Measurements from ENCODE around the gene TNFSF15.
"Not testable (repeated sequence)": the region's sequence is repeated elsewhere in the genome, so short reads cannot be mapped to it uniquely, and the experiment has no call there.

The TNFSF15 gene

DNA sequence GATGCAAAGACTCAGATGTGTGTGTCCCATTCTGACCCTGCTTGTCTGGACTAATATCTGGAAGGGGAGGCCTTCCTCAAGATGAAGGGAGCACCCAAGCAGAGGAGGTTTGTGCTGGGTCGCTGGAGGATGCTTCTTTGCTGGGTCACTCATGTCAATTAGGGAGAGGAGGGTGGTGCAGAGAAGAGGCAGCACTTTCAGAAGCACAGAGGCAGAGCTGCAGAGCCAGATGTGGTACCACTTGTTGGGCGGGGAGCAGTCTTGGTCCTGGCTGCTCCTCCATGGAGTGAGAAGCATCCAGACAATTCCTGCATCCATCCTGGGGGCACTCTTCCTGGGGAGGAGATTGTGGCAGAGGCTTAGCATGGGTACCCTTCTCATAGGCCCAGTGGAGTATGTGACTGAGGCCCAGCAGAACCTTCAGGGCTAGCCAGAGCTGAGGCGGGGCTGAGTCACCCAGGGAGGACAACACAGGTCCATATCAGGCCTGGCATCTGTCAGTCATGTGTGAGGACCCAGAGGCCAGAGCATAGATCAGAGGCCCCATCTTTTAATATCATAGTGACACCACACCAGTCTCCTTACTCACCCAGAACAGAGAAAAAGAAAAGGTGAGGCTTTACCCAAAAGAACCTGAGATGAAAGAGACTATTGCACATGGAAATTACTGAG, 59.8 kb downstream of the TNFSF15 start:
- FAIRE-seq (no peak), DNase-seq (ENCODE audit: insufficient read length, low spot score) (no peak)
- TF ChIP-seq, protein P1, sequence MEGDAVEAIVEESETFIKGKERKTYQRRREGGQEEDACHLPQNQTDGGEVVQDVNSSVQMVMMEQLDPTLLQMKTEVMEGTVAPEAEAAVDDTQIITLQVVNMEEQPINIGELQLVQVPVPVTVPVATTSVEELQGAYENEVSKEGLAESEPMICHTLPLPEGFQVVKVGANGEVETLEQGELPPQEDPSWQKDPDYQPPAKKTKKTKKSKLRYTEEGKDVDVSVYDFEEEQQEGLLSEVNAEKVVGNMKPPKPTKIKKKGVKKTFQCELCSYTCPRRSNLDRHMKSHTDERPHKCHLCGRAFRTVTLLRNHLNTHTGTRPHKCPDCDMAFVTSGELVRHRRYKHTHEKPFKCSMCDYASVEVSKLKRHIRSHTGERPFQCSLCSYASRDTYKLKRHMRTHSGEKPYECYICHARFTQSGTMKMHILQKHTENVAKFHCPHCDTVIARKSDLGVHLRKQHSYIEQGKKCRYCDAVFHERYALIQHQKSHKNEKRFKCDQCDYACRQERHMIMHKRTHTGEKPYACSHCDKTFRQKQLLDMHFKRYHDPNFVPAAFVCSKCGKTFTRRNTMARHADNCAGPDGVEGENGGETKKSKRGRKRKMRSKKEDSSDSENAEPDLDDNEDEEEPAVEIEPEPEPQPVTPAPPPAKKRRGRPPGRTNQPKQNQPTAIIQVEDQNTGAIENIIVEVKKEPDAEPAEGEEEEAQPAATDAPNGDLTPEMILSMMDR (IDR thresholded peaks at IDR 0.05; ENCODE audit: insufficient read depth, missing control alignments) = no peak

DNA sequence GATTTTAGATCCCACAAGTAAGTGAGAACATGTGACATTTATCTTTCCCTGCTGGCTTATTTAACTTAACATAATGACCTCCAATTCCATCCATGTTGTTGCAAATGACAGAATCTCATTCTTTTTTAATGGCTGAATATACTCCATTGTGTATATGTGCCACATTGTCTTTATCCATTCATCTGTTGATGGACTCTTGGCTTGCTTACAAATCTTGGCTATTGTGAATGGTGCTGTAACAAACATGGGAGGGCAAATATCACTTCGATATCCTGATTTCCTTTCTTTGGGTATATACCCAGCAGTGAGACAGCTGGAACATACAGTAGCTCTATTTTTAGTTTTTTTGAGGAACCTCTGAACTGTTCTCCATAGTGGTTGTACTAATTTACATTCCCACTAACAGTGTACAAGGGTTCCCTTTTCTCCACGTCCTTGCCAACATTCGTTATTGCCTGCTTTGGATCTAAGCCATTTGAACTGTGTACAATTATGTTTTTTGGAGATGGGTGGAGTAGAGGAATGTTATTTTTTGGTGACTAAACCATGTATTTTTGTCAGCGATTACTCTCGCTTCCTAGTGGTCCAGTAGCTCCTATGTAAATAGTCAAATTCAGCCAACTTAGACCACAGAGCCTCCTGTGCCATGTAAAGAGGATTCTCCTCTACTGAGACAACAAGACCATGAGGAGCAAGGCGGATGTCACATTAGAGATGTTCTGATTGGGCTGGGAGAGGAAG, 60.6 kb downstream of the TNFSF15 start:
- no peak for DNase-seq (ENCODE audit: insufficient read length, low spot score)
- FAIRE-seq = no peak
- TF ChIP-seq, protein P1 (IDR thresholded peaks at IDR 0.05; ENCODE audit: insufficient read depth, missing control alignments) = no peak

DNA sequence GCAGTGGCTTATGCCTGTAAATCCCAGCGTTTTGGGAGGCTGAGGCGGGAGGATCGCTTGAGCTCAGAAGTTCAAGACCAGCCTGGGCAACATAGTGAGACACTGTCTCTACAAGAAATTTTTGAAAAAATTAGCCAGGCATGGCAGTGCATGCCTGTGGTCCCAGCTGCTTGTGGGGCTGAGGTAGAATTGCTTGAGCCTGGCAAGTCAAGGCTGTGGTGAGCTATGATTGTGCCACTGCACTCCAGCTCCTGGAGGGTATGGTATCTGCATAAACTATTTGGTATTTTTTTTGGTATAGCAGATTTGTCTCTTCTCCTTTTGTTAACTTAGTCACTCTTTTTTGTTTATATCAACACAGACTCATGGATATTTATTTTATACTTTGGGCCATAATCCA, 62.4 kb downstream of the TNFSF15 start:
- TF ChIP-seq, protein P1 (IDR thresholded peaks at IDR 0.05; ENCODE audit: insufficient read depth, missing control alignments) = no peak
- no peak for FAIRE-seq

DNA sequence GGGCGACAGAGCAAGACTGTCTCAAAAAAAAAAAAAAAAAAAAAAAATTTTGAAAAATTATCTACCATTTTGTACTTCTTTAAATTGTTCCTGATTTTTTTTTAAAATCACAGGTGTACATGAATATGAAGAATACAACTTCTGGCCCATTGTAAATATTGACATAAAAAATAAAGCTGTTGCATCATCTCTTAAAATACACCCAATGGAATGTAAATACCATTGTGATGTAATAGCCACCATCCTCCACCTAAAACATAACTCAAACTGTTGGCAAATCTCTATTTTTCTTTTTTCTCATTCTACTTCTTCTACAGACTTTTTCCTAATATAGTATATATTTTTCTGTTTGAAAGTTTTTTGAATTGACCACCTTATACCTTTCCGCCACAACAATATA, 62.9 kb downstream of the TNFSF15 start:
- FAIRE-seq = no peak

More for the DNA sequence above, 62.4 kb downstream of the TNFSF15 start:
- DNase-seq (ENCODE audit: insufficient read length, low spot score) = no peak

DNA sequence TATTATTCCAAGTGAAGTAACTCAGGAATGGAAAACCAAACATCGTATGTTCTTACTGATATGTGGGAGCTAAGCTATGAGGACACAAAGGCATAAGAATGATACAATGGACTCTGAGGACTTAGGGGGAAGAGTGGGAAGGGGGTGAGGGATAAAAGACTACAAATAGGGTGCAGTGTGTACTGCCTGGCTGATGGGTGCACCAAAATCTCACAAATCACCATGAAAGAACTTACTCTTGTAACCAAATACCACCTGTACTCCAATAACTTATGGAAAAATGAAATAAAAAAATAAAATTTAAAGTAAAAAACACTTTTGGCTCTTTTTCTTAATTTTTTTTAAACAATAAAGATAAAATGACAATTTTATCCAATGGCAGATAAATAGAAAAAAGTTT, 64.3 kb downstream of the TNFSF15 start:
- TF ChIP-seq, protein P1 (IDR thresholded peaks at IDR 0.05; ENCODE audit: insufficient read depth, missing control alignments) = peak; percentile 14
- DNase-seq (ENCODE audit: insufficient read length, low spot score); FAIRE-seq: not testable (repeated sequence)

More for the DNA sequence above, 62.9 kb downstream of the TNFSF15 start:
- TF ChIP-seq, protein P1 (IDR thresholded peaks at IDR 0.05; ENCODE audit: insufficient read depth, missing control alignments) = no peak
- DNase-seq (ENCODE audit: insufficient read length, low spot score) = no peak

DNA sequence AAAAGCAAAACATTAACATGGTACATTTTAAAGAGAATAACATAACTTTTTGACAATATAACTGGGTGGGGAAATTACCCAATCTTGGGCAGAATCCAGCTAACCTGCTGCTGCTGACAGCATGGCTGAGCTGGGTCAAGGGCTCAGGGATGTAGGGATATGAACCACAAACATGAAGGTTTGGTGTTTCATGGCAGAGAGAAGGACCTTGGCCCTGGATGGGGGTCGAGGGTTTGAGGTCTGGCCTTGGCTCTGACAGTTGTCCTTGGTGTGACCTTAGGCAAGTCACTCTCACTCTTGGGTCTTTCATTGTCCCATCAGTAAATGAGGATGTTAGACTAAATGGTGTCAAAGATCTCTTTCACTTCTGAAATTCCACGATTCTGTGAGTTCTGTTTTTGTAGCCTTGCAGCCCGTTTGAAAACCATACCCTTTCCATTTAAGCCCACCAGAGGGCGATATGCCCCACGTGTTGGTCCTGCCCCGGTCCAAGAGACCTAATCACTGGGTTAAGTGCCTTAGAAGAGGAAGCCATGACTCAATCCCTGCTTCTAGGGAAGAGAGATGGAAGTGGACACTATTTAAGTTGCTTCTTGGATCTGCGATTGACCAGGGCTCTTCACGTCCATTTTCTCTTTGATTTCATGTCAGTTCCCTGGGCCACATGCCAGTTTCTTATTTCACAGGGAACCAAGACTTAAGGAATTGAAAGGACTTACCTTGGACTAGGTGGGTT, 67.1 kb downstream of the TNFSF15 start:
- no peak for FAIRE-seq
- no peak for DNase-seq (ENCODE audit: insufficient read length, low spot score)
- TF ChIP-seq, protein P1 (IDR thresholded peaks at IDR 0.05; ENCODE audit: insufficient read depth, missing control alignments) = peak; percentile 86
